ENCODE results near the gene MTPN. TPM values are rescaled to one million over a fixed set of nuclear protein-coding genes. Genes with fewer than 3 reads are reported as not detected.

MTPN gene
- total and polyA plus RNA-seq, 4 donors: 63.0 to 92.6 (median 89.0) TPM

DNA sequence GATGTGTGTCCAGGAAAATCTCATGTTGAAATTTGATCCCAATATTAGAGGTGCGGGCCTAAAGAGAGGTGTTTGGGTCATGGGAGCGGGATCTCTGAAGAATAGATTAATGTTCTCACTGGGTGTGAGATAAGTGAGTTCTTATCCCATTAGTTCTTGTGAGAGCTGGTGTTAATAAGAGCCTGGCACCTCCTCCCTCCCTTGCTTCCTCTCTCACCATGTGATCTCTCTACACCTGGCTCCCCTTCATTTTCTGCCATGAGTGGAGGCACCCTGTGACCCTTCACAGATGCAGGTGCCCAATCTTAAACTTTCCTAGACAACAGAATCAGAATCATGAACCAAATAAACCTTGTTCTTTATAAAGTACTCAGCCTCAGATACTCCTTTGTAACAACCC lies 19.5 kb downstream of the MTPN start:
- Histone ChIP-seq H3K4me1 (ENCODE audit: control insufficient read depth in 1 of 2, insufficient read depth in 2 of 2, low read length in 2 of 2) (no peaks in the 10 kb centered on the region), H3K36me3 (ENCODE audit: control insufficient read depth in 1 of 2, insufficient read depth in 2 of 2, low read length in 1 of 2) (no peaks in the 10 kb centered on the region), H3K9me3 (ENCODE audit: control insufficient read depth, low read length) (no peaks in the 10 kb centered on the region), H3K27me3 (ENCODE audit: control insufficient read depth in 1 of 2, insufficient read depth in 2 of 2, low read length in 1 of 2) (no peaks in the 10 kb centered on the region), H3K4me3 (ENCODE audit: low read length in 2 of 2) (no peak overlapping the region), H3K27ac (ENCODE audit: low read depth in 1 of 2, low read length in 2 of 2) (no peak overlapping the region)
- DNase-seq (no peak), ATAC-seq (ENCODE audit: low FRiP score) (no peak)
- intact Hi-C loops (cut with DNase I): no loop called here
- 98% methylated on average over 2 of the region's 2 CpGs for WGBS, 2 donors

DNA sequence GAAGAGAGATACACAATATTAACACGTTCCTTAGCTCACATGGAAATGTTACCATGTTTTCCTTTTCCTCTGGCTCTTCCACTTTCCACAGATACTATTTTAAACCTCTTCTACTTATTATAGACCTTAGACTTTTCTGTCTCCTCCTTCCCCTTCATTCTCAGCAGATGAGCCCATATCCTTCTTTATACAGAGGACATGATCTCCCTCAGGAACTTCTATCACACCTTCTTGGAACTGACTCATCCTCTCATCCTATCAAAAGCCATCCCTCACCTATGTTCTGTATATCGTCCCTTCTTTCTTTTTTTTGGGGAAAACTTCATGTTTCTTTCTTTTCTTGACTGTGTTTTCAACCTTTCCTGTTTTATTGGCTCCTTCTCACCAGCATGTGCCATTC lies 20.8 kb downstream of the MTPN start:
- no peak overlapping the region for H3K4me3 ChIP-seq (ENCODE audit: low read length in 2 of 2)
- H3K36me3 ChIP-seq (ENCODE audit: control insufficient read depth in 1 of 2, insufficient read depth in 2 of 2, low read length in 1 of 2): no peaks in the 10 kb centered on the region
- H3K27ac ChIP-seq (ENCODE audit: low read depth in 1 of 2, low read length in 2 of 2): no peak overlapping the region
- ATAC-seq (ENCODE audit: low FRiP score) (no peak), DNase-seq (no peak)
- H3K9me3 ChIP-seq (ENCODE audit: control insufficient read depth, low read length): no peaks in the 10 kb centered on the region
- intact Hi-C loops (cut with DNase I): no loop called here
- H3K4me1 ChIP-seq (ENCODE audit: control insufficient read depth in 1 of 2, insufficient read depth in 2 of 2, low read length in 2 of 2): no peaks in the 10 kb centered on the region
- no peaks in the 10 kb centered on the region for H3K27me3 ChIP-seq (ENCODE audit: control insufficient read depth in 1 of 2, insufficient read depth in 2 of 2, low read length in 1 of 2)
- WGBS, 2 donors: 90 to 95% methylated on average over 2 of the region's 2 CpGs

DNA sequence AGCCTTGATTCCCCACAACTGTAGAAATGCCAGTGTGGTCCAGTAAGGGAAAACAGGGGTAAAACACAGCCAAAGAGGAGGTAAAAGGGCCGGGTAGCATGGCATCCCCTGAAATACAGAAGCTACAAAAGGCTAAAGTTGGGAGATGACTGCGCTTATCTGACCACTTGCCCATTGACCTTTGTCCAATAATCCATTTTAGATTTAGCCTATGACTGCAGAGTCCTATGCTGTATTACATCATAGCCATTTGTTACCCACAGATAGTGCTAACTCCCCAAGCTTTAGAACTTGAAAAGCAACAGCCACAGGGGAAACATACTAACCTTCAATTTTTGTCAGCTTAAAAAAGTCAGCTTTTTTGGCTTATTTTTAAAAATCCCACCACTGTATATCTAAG lies 26.2 kb downstream of the MTPN start:
- no peak for DNase-seq

DNA sequence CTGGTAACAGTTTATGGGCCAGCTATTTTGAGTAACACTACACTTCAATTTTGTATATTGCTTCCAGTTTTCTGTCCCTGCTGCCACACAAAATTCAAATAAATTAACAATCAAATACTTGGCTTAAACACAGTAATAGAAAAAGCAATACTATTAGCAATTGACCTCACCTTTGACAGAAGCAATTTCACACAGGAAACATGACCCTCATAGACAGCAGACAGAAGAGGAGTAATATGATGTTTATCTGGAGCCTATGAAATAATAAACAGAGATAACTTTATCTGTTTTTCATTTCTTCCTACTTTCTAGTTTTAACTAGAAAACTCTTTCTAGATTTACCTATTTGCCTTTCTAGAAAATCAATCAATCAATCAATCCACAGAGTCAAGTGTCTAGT lies 26.7 kb downstream of the MTPN start:
- Histone ChIP-seq H3K4me3 (ENCODE audit: low read length in 2 of 2) (no peak overlapping the region), H3K9me3 (ENCODE audit: control insufficient read depth, low read length) (no peaks in the 10 kb centered on the region), H3K27ac (ENCODE audit: low read depth in 1 of 2, low read length in 2 of 2) (no peak overlapping the region), H3K36me3 (ENCODE audit: control insufficient read depth in 1 of 2, insufficient read depth in 2 of 2, low read length in 1 of 2) (peaks cover 3% of the 10 kb centered on the region in 2 donors), H3K27me3 (ENCODE audit: control insufficient read depth in 1 of 2, insufficient read depth in 2 of 2, low read length in 1 of 2) (no peaks in the 10 kb centered on the region), H3K4me1 (ENCODE audit: control insufficient read depth in 1 of 2, insufficient read depth in 2 of 2, low read length in 2 of 2) (no peaks in the 10 kb centered on the region)
- DNase-seq (no peak), ATAC-seq (ENCODE audit: low FRiP score) (no peak)
- intact Hi-C loops (cut with DNase I): no loop called here

More for the DNA sequence above, 26.2 kb downstream of the MTPN start:
- H3K27ac ChIP-seq (ENCODE audit: low read depth in 1 of 2, low read length in 2 of 2): no peak overlapping the region
- no peak for ATAC-seq (ENCODE audit: low FRiP score)
- intact Hi-C loops (cut with DNase I): no loop called here
- peaks cover 3% of the 10 kb centered on the region in 2 donors for H3K36me3 ChIP-seq (ENCODE audit: control insufficient read depth in 1 of 2, insufficient read depth in 2 of 2, low read length in 1 of 2)
- H3K4me1 ChIP-seq (ENCODE audit: control insufficient read depth in 1 of 2, insufficient read depth in 2 of 2, low read length in 2 of 2): no peaks in the 10 kb centered on the region
- H3K9me3 ChIP-seq (ENCODE audit: control insufficient read depth, low read length): no peaks in the 10 kb centered on the region
- H3K27me3 ChIP-seq (ENCODE audit: control insufficient read depth in 1 of 2, insufficient read depth in 2 of 2, low read length in 1 of 2): no peaks in the 10 kb centered on the region
- H3K4me3 ChIP-seq (ENCODE audit: low read length in 2 of 2): no peak overlapping the region
- WGBS, 2 donors: 89 to 94% methylated on average over 2 of the region's 2 CpGs

DNA sequence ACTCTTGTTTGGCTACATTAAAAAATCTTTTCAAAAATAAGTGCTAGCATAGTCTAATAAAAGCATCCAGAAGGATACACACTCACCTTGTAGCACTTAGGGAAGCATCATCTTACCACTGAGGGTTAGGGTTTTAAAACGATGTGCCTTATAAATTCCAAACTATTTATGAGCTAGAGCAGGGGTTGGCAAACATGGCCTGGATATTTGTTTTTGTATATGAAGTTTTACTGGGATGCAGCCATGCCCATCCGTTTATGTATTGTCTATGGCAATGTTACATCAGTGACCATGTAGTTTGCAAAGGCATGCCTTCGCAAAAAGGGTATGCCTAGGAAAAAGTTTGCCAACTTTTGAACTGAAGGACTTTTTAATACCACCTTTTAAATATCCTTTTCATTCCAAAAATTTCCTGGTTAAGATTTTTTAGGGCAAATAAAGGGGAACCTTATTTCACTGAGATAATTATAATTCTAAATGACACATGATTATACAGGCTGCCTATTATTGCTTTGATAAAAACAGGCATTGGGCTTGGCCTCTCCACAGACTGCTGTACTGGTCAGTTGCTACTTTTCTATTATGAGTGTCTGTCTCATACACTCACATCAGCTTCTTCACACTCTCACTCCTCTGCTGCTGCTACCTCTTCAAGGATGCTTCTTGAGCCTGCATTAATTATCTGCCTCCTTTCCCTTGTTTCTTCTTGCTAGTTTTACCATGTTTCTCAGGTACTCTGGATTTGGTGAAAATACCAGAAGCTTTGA lies 30.7 kb downstream of the MTPN start:
- 68 to 69% methylated on average over 3 of the region's 3 CpGs for WGBS, 2 donors
- ATAC-seq (ENCODE audit: low FRiP score): no peak
- no peaks in the 10 kb centered on the region for H3K4me1 ChIP-seq (ENCODE audit: control insufficient read depth in 1 of 2, insufficient read depth in 2 of 2, low read length in 2 of 2)

DNA sequence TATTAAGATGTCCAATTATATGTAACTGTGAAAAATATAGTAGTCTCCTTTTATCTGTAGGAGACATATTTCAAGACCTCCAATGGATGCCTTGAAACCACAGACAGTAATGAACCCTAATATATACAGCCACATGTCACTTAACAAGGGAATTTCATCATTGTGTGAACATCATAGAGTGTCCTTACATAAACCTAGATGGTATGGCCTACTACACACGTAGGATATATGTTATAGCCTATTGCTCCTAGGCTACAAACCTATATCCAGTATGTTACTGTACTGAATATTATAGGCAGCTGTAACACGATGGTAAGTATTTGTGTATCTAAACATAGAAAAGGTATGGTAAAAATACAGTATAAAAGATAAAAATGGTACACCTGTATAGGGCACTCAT lies 32.4 kb downstream of the MTPN start:
- Histone ChIP-seq H3K4me3 (ENCODE audit: low read length in 2 of 2) (no peak overlapping the region), H3K27ac (ENCODE audit: low read depth in 1 of 2, low read length in 2 of 2) (no peak overlapping the region), H3K4me1 (ENCODE audit: control insufficient read depth in 1 of 2, insufficient read depth in 2 of 2, low read length in 2 of 2) (no peaks in the 10 kb centered on the region), H3K27me3 (ENCODE audit: control insufficient read depth in 1 of 2, insufficient read depth in 2 of 2, low read length in 1 of 2) (no peaks in the 10 kb centered on the region), H3K9me3 (ENCODE audit: control insufficient read depth, low read length) (no peaks in the 10 kb centered on the region), H3K36me3 (ENCODE audit: control insufficient read depth in 1 of 2, insufficient read depth in 2 of 2, low read length in 1 of 2) (no peaks in the 10 kb centered on the region)
- WGBS, 2 donors: 84 to 90% methylated on average over 2 of the region's 2 CpGs
- ATAC-seq (ENCODE audit: low FRiP score) (no peak), DNase-seq (no peak)
- intact Hi-C loops (cut with DNase I): no loop called here

More for the DNA sequence above, 30.7 kb downstream of the MTPN start:
- Histone ChIP-seq H3K27me3 (ENCODE audit: control insufficient read depth in 1 of 2, insufficient read depth in 2 of 2, low read length in 1 of 2) (no peaks in the 10 kb centered on the region), H3K4me3 (ENCODE audit: low read length in 2 of 2) (no peak overlapping the region), H3K36me3 (ENCODE audit: control insufficient read depth in 1 of 2, insufficient read depth in 2 of 2, low read length in 1 of 2) (peaks cover 3% of the 10 kb centered on the region in 2 donors), H3K9me3 (ENCODE audit: control insufficient read depth, low read length) (no peaks in the 10 kb centered on the region), H3K27ac (ENCODE audit: low read depth in 1 of 2, low read length in 2 of 2) (no peak overlapping the region)
- no peak for DNase-seq
- intact Hi-C loops (cut with DNase I): no loop called here

DNA sequence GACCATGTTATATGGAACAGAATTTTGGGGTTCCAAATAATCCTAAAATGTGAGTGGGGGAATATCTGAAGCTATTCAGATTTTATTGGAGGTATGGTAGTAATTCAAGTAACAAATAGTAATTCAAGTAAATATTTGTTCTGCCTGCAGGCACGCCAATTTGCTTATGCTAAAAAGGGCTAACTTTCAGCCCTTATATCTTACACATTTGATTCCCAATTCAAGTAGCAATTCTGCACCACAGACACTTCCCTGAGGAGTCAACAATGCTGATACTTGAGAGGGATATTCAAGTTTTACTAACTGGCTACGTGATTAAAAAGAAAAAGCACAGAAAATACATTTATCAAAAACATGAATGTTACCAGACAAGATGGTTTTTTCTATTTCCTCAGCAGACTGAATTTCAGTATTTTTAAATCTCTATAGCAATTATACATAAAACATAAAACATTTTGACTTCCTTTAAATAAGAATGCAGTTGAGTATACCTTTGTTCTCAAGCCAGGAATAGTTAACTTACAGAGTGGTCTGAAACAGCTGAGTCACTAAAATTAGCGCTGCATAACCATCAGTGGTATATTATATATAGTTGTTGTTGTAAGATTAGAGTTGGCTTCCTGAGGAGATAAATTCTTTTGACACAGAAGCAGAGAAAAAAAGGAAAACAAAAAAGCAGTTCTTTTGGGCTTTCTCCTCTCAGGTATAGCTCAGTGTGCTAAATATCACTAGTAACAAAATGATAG lies 33.9 kb downstream of the MTPN start:
- Histone ChIP-seq H3K36me3 (ENCODE audit: control insufficient read depth in 1 of 2, insufficient read depth in 2 of 2, low read length in 1 of 2) (no peaks in the 10 kb centered on the region), H3K9me3 (ENCODE audit: control insufficient read depth, low read length) (no peaks in the 10 kb centered on the region), H3K4me3 (ENCODE audit: low read length in 2 of 2) (no peak overlapping the region), H3K27ac (ENCODE audit: low read depth in 1 of 2, low read length in 2 of 2) (no peak overlapping the region), H3K4me1 (ENCODE audit: control insufficient read depth in 1 of 2, insufficient read depth in 2 of 2, low read length in 2 of 2) (no peaks in the 10 kb centered on the region), H3K27me3 (ENCODE audit: control insufficient read depth in 1 of 2, insufficient read depth in 2 of 2, low read length in 1 of 2) (no peaks in the 10 kb centered on the region)
- DNase-seq (no peak), ATAC-seq (ENCODE audit: low FRiP score) (no peak)
- intact Hi-C loops (cut with DNase I): no loop called here
- 52 to 59% methylated on average over 3 of the region's 3 CpGs for WGBS, 2 donors

DNA sequence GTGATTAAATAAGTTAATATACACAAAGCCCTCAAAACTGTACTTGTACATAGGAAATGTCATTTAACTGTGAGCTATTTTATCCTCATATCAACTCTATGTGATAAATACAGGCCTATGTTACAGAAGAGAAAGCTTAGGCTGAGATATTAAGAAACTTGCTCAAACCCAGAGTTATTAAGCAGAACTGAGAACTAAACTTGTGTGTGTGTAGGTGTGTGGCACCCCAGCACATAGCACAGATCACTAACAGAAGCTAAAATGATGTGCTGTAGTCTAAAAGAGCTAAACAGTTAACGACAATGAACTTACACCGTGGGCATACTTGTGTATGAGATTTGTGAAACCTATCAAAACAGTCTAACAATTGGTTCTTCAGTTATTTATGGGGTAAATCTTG lies 34.5 kb downstream of the MTPN start:
- Histone ChIP-seq H3K9me3 (ENCODE audit: control insufficient read depth, low read length) (no peaks in the 10 kb centered on the region), H3K4me3 (ENCODE audit: low read length in 2 of 2) (no peak overlapping the region), H3K27me3 (ENCODE audit: control insufficient read depth in 1 of 2, insufficient read depth in 2 of 2, low read length in 1 of 2) (no peaks in the 10 kb centered on the region), H3K27ac (ENCODE audit: low read depth in 1 of 2, low read length in 2 of 2) (no peak overlapping the region), H3K4me1 (ENCODE audit: control insufficient read depth in 1 of 2, insufficient read depth in 2 of 2, low read length in 2 of 2) (no peaks in the 10 kb centered on the region), H3K36me3 (ENCODE audit: control insufficient read depth in 1 of 2, insufficient read depth in 2 of 2, low read length in 1 of 2) (no peaks in the 10 kb centered on the region)
- WGBS, 2 donors: 95% methylated on average over 2 of the region's 2 CpGs
- intact Hi-C loops (cut with DNase I): no loop called here
- ATAC-seq (ENCODE audit: low FRiP score) (no peak), DNase-seq (no peak)

Data from aorta (tissue), 5 donors.